ENCODE data around the gene C17orf67. TPM values are rescaled to one million over a fixed set of nuclear protein-coding genes. Genes with fewer than 3 reads are reported as not detected.

C17orf67 gene
- total and polyA plus RNA-seq, 9 of the 15 experiments (the other 6 are each of a cell fraction or from before 2014, with no cell fraction given): 0.07 to 1.7 (median 0.59) TPM

- no TSS peak for BruUV-seq (replicated peaks)
- TF ChIP-seq HMG20A (CRISPR knock-in tag; conservative IDR thresholded peaks at IDR 0.05): no peak
- no peak for TF ChIP-seq MXI1 (IDR thresholded peaks at IDR 0.05; ENCODE audit: low read depth, low read length)
- ChIA-PET POLR2A (interaction anchor here (0.6 to 1.1 kb wide), 3 partner anchors 9 to 12 kb away, joined by 3 to 4 read pairs (median 3); partner anchors contain the start of genes C17orf67 and DGKE), CTCF (ENCODE audit: low intra/inter-chr PET ratio) (no interaction called here)
- H3K4me3 ChIP-seq: no peak overlapping the region
- intact Hi-C loops (cut with micrococcal nuclease): loop anchor here (10.0 kb wide), 1 partner anchor 291 kb away; no protein-coding TSS in a partner anchor
- WGBS (ENCODE audit: insufficient coverage, low coverage, missing lambda C conversion rate): 15% methylated on average over 2 of the region's 2 CpGs
- no peaks in the 10 kb centered on the region for H3K9me1 ChIP-seq (ENCODE audit: control insufficient read depth, insufficient read depth, low read length)
- H3K27ac ChIP-seq (ENCODE audit: extremely low read depth, low read depth, low read length): no peak overlapping the region
- H3K9ac ChIP-seq (ENCODE audit: insufficient read depth in 1 of 2, low read depth in 2 of 2, low read length in 2 of 2): no peak overlapping the region
- no peak for DNase-seq (ENCODE audit: extremely low read depth in 1 of 4, low spot score in 3 of 4)
- no peaks in the 10 kb centered on the region for H3K36me3 ChIP-seq (ENCODE audit: control insufficient read depth, insufficient read depth, low read length)
- H3K4me2 ChIP-seq (ENCODE audit: insufficient read depth, low read length): no peak overlapping the region
- no peaks in the 10 kb centered on the region for H4K20me1 ChIP-seq (replicated peaks; ENCODE audit: control insufficient read depth, insufficient read depth, low read length)
- no peak for ATAC-seq
- H2AFZ ChIP-seq (ENCODE audit: low read depth, low read length): no peak overlapping the region
- in situ Hi-C loops (cut with MboI): no loop called here
- no peaks in the 10 kb centered on the region for H3K9me3 ChIP-seq (replicated peaks; ENCODE audit: control insufficient read depth, insufficient read depth, low read depth, low read length)
- H3K79me2 ChIP-seq (ENCODE audit: control insufficient read depth, insufficient read depth, low read length): no peaks in the 10 kb centered on the region
- no peak for FAIRE-seq
- no peaks in the 10 kb centered on the region; a peak in 1 of 5 replicates for H3K4me1 ChIP-seq (replicated peaks in 1 of 2; ENCODE audit: control insufficient read depth in 2 of 2, insufficient read depth in 2 of 2, low read length in 2 of 2)
- no peaks in the 10 kb centered on the region; a peak in 1 of 5 replicates for H3K27me3 ChIP-seq (ENCODE audit: control insufficient read depth in 2 of 2, insufficient read depth in 2 of 2, low read length in 2 of 2)
These were observed 9.9 kb downstream of the C17orf67 start for GRCh38 chr17:56823848-56824247.

GRCh38 chr17:56822725-56823124 lies 11.0 kb downstream of the C17orf67 start:
- CTCF ChIA-PET (ENCODE audit: low intra/inter-chr PET ratio): no interaction called here
- in situ Hi-C loops (cut with MboI) (no loop called here), intact Hi-C loops (cut with micrococcal nuclease) (loop anchor here (10.0 kb wide), 1 partner anchor 292 kb away; no protein-coding TSS in a partner anchor)
- ATAC-seq (no peak), DNase-seq (ENCODE audit: extremely low read depth in 1 of 4, low spot score in 3 of 4) (no peak), FAIRE-seq (no peak)
- Histone ChIP-seq H3K4me2 (ENCODE audit: insufficient read depth, low read length) (no peak overlapping the region), H3K9me3 (replicated peaks; ENCODE audit: control insufficient read depth, insufficient read depth, low read depth, low read length) (no peaks in the 10 kb centered on the region), H3K36me3 (ENCODE audit: control insufficient read depth, insufficient read depth, low read length) (no peaks in the 10 kb centered on the region), H3K9ac (ENCODE audit: insufficient read depth in 1 of 2, low read depth in 2 of 2, low read length in 2 of 2) (no peak overlapping the region), H3K27me3 (ENCODE audit: control insufficient read depth in 2 of 2, insufficient read depth in 2 of 2, low read length in 2 of 2) (no peaks in the 10 kb centered on the region; a peak in 1 of 5 replicates), H3K79me2 (ENCODE audit: control insufficient read depth, insufficient read depth, low read length) (no peaks in the 10 kb centered on the region), H3K4me3 (no peak overlapping the region), H3K4me1 (replicated peaks in 1 of 2; ENCODE audit: control insufficient read depth in 2 of 2, insufficient read depth in 2 of 2, low read length in 2 of 2) (no peaks in the 10 kb centered on the region; a peak in 1 of 5 replicates), H4K20me1 (replicated peaks; ENCODE audit: control insufficient read depth, insufficient read depth, low read length) (no peaks in the 10 kb centered on the region), H2AFZ (ENCODE audit: low read depth, low read length) (no peak overlapping the region), H3K9me1 (ENCODE audit: control insufficient read depth, insufficient read depth, low read length) (no peaks in the 10 kb centered on the region), H3K27ac (ENCODE audit: extremely low read depth, low read depth, low read length) (no peak overlapping the region)
- 17% methylated on average over 5 of the region's 5 CpGs for WGBS (ENCODE audit: insufficient coverage, low coverage, missing lambda C conversion rate)
- POLR2A ChIA-PET: interaction anchor here (0.9 kb wide), 1 partner anchor 11 kb away, joined by 3 read pairs; the partner anchor contains the start of gene DGKE
- TF ChIP-seq FOXM1 (IDR thresholded peaks at IDR 0.05; ENCODE audit: low read depth) (no peak), FOXM1 (CRISPR knock-in tag; IDR thresholded peaks at IDR 0.05; ENCODE audit: low read depth) (no peak), CREB3L1 (IDR thresholded peaks at IDR 0.05; ENCODE audit: borderline replicate concordance, low read depth) (no peak), HDAC2 (IDR thresholded peaks at IDR 0.05) (no peak), POLR3A (IDR thresholded peaks at IDR 0.05; ENCODE audit: borderline replicate concordance, extremely low read depth, insufficient read depth, insufficient read length) (no peak), MECOM (CRISPR knock-in tag; IDR thresholded peaks at IDR 0.05) (no peak), ZNF24 (IDR thresholded peaks at IDR 0.05) (no peak), TFAM (CRISPR knock-in tag; conservative IDR thresholded peaks at IDR 0.05) (no peak), NFIC (IDR thresholded peaks at IDR 0.05) (no peak), CEBPG (CRISPR knock-in tag; IDR thresholded peaks at IDR 0.05) (no peak), CEBPG (tag; conservative IDR thresholded peaks at IDR 0.05 in 1 of 2, IDR thresholded peaks at IDR 0.05 in 1 of 2) (no peak), EWSR1 (IDR thresholded peaks at IDR 0.05; ENCODE audit: borderline replicate concordance, low read depth, partially characterized antibody) (no peak), NR2C2 (CRISPR knock-in tag; IDR thresholded peaks at IDR 0.05) (no peak), NR2C2 (tag; IDR thresholded peaks at IDR 0.05) (no peak), PTBP1 (IDR thresholded peaks at IDR 0.05; ENCODE audit: low read depth, low read length) (no peak)
- BruUV-seq (replicated peaks): no TSS peak

All from K562 (cell line).